NCI-H748 (cell line): ENCODE results near the gene ABCB11.
A peak's percentile ranks its signal among the peaks of the same experiment; 100 is the strongest.
"Not testable (repeated sequence)": the region's sequence is repeated elsewhere in the genome, so short reads cannot be mapped to it uniquely, and the experiment has no call there.

Experiments
- DNase-seq: peaks from one replicate; lab custom pipeline; 2025; ENCODE audit not compliant: unreplicated experiment; lab: John Stamatoyannopoulos, UW

ABCB11 gene

DNA sequence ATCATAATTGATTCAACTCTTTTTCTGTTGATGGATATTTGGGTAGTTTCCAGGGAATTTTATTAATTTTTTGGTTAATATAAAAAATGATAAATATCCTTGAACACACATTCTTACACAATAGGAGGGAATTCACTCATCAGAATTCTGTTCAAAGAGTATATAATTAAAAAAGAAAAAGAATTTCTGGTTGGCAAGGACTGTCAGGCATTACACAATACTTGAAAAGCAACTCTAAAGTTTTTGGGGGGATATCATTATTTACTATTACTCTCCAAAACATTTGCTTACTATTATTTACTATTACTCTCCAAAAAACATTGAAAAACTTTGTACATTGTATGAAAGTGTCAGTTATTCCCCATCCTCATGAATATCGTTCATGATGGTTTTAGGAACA, 92.1 kb downstream of the ABCB11 start:
- no peak for DNase-seq

DNA sequence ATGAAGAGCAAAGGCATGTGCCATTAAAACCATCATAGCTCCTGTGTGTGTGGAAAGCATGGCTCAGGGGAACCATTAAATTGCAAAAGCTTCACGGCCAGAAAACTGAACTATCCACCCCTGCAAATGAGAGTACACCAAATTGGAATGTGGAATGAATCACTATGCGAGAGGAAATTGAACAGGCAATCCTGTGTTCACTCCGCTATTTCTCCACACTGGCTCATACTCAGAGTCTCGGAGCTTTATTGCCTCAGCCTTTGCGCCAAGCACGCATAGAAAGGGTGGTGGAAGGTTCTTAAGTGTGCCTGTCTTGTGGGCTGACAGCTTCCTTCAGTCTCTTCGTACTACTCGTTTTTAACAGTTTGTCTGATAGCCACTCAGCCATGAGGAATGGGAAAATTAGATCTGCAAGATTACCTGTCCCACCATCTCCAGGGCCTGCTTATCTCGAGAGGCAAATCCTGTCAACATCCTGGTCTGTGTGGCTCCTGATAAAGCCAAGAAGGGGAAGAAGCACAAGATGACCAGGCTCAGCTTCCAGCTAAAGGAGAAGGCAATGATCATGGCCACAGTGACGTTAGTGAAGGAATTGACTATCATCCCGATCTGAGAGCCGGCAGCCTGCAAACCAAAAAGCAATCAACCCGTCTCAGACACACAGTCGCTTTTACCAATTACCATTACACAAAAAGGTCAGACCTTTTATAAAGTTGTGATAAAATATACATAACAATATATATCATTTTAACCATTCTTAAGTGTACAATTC, 95.1 kb downstream of the ABCB11 start:
- DNase-seq, result no peak

DNA sequence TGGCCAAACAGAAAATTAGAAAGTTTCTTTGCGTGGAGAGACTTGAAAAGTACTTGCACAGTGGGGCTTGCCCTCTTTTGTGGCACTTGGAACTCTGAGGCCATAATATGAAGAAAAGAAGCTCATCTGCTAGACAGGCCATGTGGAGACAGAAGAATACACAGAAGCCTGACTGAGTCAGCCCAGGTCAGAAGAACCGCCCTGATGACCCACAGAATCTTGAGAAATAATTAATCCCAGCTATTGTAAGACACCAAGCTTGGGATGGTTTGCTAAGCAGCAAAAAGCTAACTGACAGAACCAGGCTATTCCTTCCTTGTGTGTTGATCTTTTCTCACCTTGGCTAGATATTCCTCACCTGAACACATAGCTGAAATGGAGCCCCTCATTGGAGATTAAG, 96.3 kb downstream of the ABCB11 start:
- DNase-seq, result no peak

DNA sequence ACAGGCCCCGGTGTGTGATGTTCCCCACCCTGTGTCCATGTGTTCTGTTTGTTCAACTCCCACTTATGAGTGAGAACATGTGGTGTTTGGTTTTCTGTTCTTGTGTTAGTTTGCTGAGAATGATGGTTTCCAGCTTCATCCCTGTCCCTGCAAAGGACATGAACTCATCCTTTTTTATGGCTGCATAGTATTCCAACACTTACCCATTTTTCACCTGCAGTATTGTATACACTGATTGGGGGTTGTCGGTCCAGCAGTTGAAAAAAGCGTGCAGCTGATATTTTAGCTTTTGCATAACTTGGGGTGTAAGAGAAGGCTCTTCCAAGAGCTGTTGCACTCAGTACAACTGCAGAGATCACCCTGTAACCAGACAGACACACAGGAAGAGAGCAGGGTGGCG, 99.0 kb downstream of the ABCB11 start:
- not testable (repeated sequence) for DNase-seq

DNA sequence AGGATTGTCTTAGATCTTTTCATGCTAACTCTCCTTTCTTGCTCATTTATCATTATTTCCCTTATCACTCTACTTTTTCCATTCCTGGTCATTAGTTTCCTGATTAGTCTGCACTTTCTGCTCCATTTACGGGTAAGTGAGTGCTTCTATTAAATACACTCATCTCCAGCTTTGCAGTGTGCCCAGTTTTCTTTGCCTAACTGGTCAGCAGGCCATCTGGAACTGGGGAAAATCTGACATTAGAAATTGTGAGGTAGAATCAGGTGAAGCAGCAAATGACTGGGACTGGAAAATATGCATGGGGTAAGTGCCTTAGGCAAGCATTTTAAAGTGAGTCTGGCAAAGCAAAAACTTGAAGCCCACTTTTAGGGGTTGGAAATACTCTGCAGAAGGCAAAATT, 100.9 kb downstream of the ABCB11 start:
- DNase-seq, result no peak

DNA sequence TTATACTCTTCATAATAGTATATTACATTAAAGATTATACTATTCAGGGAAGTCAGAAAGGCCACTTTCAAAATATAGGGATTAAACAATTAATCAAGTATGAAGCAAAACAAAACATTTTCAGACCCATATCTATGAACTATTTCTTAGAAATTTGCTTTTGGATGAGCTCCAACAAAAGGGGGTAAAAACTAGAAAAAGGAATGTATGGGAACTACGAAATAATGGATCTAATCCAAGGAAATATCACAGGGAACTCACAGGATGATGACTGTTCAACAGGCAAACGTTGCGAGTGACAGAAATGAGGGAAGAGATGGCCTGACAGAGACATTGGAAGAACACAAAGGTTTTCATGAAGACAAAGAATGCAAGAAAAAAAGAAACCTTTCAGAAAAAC, 102.1 kb downstream of the ABCB11 start:
- no peak for DNase-seq

DNA sequence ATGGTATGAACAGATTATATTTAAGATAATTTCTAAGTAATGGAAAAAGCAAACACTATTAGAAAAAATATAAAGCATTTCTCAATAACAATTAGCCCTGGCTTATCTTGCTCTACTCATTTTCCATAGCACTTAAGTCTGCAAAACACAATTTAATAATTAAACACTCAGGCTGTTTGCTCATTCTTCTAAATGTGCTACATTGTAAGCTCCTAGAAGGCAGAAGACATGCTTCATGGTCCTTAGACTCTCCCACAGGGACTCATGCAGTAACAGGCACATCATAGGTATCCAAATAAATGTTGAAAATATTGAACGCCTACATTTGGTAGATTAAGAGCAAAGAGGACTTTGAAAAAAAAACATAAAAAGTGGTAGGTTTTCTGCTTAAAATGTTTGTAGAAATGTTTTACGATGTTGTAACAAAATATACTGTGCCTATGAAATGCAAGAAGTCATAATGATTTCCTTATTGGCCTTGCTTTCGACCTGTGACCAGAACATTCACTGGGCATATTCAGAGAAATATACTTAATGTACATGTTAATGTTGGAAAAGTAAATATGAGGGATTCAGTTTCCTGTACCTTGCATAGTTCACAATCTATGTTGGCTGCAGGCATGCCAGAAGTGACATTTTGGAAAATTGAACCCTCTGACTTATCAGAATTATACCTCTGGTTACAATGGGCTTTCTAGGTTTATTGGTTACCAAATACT, 102.9 kb downstream of the ABCB11 start:
- DNase-seq, result no peak

DNA sequence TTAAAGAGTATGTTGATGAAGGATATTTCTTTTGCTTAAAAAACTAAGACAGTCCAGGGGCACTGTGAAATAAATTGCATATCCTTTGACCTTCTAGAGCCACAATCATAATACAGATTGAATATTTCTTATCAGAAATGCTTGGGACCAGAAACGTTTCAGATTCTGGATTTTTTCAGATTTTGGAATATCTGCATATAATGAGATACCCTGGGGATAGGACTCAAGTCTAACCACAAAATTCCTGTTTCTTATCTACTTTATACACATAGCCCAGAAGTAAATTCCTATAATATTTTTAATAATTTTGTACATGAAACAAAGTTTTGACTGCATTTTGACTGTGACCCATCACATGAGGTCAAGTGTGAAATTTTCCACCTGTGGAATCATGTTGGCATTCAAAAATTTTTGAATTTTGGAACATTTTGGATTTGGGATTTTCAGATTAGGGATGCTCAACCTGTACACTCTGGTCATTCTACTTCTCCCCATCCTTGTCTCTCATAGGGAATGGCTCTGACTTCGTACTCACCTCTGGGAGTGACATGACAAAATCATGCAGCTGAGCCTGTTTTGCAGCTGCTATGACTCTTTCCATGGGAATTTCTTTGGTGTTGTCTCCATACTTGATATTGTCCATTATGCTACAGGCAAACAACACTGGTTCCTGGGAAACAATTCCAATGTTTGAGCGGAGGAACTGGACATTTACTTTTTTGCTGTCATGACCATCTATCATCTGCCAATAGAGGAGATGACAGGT, 104.3 kb downstream of the ABCB11 start:
- DNase-seq, result no peak

DNA sequence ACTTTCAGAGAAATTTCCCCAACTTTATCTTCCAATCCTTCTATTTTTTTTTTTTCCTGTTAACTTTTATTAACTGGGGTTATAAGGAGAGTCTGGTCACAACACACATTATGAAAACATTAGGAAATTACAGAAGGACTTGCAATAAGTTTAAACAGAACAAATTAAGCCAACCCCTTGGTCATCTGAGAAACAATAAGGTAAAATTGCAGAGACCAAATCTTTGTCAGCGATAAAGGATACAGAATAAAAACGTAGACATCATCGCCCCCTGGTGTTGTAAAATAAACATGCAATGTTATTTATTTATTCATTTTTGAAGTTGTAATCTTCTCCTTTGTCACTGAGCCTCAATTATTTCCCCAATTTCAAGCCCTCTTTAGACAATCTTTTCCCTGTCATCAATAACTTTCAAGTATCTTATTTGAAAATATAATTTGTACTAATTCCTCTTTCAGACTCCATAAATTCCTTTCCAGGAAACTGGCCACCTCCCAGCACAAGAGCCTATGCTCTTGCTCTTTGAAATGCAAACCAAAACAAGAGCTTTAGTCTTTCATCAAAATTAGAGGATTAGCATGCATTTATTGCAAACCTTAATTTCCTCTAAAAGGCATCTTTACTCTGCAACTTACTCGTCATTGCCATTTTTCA, 110.5 kb downstream of the ABCB11 start:
- peak; percentile 53 for DNase-seq

DNA sequence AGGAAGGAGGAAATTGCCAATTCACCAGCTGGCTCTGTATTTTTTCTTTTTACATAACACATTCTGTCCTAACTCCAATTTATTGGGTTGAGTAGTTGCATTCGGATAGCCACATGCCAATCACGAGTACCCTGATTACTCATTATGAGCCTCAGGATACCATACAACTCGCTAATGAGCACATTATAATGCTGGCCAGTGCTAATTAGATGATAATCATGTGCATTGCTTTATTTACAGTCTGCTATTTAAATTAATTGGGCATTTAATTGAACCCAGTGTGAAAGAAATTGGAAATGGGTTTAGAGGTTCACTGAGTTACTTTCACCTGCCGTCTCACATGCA, 114.8 kb downstream of the ABCB11 start:
- no peak for DNase-seq

DNA sequence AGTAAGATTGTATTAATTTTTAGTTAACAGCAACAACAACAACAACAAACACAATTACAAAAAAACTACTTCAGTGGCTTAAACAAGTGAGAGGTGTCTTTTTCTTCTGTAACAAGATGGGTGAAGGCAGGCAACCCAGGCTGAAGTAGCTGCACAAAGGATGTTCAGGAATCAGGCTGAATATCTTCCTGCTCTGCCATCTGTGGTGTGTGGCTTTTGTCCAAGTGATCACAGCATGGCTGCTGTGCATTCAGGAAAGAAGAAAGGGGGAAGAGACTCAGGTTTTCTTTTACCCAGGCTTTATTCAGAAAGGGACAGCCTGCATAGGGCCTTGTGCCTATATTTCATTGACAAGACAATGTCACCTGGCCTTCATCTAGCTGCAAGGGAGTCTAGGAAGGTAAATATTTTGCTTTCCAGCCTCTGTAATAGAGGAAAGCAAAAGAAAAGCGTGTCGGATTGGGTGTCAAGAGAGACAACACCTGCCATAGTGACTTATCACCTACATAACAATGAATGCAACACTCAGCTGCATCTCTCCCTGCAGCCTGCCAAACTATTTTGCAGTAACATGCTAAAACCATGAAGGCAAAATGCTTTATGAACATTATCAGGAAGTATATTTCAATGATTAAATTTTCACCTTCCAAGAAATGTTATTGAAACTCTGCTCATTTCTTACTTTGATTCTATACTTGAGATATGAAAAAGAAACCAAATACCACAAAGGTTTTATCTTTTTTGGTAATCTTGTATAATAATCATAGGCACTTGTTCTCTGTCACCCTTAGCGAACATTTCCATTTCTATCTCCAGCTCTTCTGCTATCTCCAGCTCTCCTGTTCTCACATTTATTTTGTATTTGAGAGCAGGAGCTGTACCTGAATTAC, 115.4 kb downstream of the ABCB11 start:
- DNase-seq, result peak; percentile 34

DNA sequence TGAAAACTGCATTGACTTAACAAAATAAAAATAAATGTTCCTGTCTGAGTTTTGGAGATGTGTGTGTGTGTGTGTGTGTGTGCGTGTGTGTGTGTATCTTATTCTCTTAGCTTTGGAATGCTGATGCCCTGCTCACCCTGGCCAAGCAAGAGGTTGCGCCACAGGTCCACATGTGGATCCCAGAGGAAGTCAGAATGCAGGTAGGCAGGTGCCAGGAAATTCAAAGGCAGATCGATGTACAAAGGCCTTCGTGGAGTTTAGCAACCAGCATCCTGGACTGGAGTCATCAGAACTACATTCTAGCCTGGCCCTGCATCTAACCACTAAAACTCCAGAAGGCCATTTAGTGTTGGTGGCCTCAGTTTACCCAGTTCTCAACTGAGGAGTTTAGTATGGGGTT, 117.6 kb downstream of the ABCB11 start:
- DNase-seq, result no peak

DNA sequence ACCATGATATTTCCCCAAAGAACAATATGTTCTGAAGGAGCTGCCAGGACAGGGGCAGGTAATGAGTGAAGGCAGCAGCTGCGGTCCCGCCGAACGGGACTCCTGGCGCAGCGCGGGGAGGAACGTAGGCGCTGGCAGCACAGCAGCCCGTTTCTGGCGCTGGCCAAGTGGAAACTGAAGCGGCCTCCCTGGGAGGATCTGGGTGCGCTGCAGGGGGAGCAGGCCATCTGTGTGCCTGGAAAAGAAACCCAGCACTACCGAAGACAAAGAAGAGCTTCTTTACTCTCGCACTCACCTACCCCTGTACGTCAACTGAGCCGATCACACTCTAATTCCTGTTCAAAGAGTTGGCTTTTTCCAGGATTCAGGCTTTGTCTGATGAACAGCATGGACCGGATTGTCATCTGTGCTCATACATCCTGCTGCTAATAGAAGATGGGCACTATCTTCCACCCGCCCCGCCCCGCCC, 118.2 kb downstream of the ABCB11 start:
- DNase-seq, result peak; percentile 82

DNA sequence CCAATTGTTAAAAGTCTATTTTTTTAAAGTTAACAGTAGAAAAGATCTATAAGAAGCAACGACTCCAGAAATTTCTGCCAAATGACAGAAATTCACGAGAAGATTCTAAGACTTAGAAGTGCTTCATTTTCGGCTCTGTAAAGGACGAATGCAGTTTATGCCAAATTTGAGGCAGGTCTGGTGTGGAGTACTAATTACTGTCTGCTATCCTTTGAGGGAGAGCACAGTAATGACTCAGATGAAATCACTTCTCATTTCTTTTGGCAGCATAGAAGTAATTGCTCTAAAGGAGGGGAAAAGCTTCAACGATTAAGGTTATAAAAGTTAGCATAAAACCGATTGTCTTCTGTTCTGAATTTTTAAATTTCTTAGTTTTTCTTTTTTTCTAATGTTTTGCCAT, 118.7 kb downstream of the ABCB11 start:
- DNase-seq, result no peak

DNA sequence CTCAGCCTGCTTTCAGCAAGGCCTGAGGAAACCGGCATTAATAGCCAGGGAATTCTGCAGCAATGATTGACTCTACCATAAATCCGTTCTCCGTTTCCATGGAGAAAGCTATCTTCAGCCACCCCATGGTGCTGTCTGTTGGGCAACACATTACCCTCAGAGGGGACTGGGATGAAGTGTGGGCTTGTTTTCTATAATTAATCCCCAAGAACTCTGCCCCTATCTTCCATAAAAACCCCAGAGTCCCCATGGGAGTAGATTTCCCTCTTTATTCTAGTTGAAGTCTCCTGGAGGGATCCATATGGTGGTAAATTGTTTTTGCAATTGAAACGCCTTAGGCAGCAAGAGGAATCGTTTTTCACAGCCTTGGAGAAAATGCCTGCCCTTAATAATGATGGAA, 120.8 kb downstream of the ABCB11 start:
- DNase-seq, result peak; percentile 61

DNA sequence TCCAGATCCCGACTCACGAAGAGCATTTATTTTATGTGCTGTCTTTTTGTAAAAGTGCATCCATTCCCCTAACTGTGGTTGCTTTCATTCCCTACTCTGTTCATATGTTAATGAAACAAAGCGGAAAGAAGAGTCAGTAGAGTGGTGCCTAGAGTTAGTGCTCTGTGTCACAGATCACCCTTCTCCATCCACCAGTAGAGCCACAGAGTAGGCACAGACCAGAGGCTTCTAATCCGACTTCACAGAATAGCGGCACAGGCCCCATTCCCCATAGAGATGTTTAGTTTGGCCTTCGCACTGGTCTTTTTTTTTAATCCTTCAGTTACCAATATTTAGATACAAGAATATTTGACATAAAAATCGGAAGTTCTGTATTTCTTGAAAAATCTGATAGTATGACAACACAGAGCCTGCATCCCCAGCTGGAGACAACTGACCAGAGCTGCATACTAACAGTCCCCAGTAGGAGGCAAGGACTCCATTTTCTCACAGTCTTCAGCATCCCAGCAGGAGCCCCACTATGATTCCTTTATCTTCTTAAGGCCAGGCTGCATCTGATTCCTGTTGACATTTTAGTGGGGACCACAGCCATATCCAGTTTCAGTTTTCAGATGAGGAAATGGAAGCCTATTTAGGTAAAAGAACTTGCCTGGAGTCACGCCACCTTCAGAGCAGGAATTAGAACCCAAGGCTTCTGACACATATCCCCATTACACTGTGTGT, 123.0 kb downstream of the ABCB11 start:
- no peak for DNase-seq

DNA sequence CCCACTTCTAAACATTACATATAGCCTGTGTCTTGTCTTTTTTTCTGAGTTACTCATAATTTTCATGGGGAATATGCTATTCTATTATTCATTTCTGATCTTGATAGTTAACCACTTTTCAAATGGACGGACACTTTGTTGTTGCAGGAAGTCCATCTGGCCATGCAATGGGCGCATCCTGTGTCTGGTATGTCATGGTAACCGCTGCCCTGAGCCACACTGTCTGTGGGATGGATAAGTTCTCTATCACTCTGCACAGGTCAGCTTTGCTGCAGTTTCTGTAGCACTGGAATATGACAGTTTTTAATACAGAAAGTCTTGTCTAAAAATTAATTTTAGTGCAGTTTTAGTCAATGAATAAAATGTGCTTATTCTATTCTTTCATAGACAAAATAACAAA, 126.8 kb downstream of the ABCB11 start:
- DNase-seq, result no peak

DNA sequence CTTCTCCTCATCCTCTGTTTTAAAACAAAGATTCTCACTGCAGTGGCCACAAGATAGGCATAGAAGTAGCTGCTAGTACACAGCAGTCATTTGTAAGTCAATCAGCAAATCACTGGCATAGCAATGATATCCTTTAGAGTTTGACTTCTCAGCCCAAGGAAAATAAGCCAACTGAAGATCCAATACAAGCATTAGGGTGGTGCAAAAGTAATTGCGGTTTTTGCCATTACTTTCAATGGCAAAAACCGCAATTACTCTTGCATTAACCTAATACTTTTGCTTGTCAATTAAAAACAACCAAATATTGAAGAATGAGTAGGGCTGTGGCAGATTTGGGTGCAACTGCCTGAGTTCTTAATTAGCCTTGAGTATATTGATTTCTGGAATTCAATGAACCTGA, 127.2 kb downstream of the ABCB11 start:
- DNase-seq, result no peak

DNA sequence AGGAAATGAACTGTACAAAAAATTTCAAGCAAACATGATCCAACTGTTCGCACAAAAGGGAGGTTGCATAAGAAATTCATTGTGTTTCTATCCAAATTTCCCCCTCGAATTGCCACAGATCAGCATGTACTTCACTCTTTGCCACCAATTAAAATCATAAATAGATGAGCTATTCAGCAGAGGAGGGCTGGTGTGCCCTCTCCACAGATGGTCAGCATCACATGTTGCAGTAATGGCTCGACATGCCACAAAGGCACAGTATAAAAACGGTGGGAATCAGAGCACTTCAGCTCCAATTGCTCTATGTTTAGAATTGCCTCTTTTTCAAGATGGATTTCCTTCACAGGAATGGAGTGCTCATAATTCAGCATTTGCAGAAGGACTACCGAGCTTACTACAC, 130.1 kb downstream of the ABCB11 start, which contains the start of gene G6PC2:
Gene G6PC2, plus strand, starts transcription at position 289 of the 400 bp plus-strand sequence. Its CDS starts 41 bp downstream, at position 330.
- peak; percentile 36 for DNase-seq

DNA sequence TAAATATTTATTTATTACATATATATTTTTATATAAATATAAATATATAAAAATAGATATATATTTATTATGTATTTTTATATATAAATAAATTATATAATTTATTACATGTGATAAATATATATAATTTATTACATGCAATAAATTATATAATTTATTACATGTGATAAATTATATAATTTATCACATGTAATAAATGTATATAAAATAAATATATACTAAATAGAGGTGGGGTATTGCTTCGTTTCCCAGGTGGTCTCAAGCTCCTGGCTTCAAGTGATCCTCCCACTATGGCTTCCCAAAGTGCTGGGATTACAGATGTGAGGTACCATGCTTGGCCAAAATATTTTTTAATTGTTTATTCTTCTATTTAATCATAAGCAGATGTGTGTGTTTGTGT, 133.7 kb downstream of the ABCB11 start:
- DNase-seq, result no peak
